Breast epithelium (tissue), 3 donors: ENCODE results near the gene KATNAL1.

Experiments
- POLR2A ChIP-seq: fragments of 450-650 bp; IDR thresholded peaks from one replicate; pipeline ENCODE4 v1.6.1; 2016; ENCODE audit warnings: antibody characterized with exemption, mild to moderate bottlenecking, moderate library complexity
- POLR2AphosphoS5 ChIP-seq, 3 donors: sonication (generic); formaldehyde crosslinking; IDR thresholded peaks; one replicate each; pipeline ENCODE4 v1.6.1; 2017; ENCODE audit warnings: antibody characterized with exemption in 3 of 3

GRCh38 chr13:30314069-30314468 lies 6.7 kb upstream of the KATNAL1 start:
- TF ChIP-seq POLR2AphosphoS5 (IDR thresholded peaks at IDR 0.05) = no peak
- no peak for TF ChIP-seq POLR2A
